GM12874 (cell line): ENCODE data around the gene SLC22A17.

Source experiments
- TF ChIP-seq, protein P1 (sequence below): IDR thresholded peaks from 2 replicates; pipeline ENCODE4 v1.5.1; 2011; ENCODE audit warnings: low read depth, mild to moderate bottlenecking, control low read depth, low read length, moderate library complexity; ENCODE audit not compliant: insufficient read depth

SLC22A17 gene

DNA sequence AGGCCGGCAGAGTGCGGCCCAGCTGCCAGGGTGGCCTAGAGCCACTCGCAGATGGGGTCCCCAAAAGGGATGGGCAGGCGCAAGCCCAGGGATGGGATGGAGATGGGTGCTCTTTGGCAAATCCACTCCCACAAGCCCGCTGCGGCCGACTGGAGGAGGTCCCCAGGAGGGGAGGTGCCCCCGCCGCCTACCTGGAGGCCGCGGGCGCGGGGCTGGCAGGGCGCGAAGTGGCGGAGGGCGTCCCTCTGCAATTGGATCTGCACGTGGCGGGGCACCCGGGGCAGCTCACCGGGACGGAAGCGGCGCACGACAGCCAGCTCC is 50.8 kb downstream of the SLC22A17 start:
- TF ChIP-seq, protein P1, sequence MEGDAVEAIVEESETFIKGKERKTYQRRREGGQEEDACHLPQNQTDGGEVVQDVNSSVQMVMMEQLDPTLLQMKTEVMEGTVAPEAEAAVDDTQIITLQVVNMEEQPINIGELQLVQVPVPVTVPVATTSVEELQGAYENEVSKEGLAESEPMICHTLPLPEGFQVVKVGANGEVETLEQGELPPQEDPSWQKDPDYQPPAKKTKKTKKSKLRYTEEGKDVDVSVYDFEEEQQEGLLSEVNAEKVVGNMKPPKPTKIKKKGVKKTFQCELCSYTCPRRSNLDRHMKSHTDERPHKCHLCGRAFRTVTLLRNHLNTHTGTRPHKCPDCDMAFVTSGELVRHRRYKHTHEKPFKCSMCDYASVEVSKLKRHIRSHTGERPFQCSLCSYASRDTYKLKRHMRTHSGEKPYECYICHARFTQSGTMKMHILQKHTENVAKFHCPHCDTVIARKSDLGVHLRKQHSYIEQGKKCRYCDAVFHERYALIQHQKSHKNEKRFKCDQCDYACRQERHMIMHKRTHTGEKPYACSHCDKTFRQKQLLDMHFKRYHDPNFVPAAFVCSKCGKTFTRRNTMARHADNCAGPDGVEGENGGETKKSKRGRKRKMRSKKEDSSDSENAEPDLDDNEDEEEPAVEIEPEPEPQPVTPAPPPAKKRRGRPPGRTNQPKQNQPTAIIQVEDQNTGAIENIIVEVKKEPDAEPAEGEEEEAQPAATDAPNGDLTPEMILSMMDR, result no peak

DNA sequence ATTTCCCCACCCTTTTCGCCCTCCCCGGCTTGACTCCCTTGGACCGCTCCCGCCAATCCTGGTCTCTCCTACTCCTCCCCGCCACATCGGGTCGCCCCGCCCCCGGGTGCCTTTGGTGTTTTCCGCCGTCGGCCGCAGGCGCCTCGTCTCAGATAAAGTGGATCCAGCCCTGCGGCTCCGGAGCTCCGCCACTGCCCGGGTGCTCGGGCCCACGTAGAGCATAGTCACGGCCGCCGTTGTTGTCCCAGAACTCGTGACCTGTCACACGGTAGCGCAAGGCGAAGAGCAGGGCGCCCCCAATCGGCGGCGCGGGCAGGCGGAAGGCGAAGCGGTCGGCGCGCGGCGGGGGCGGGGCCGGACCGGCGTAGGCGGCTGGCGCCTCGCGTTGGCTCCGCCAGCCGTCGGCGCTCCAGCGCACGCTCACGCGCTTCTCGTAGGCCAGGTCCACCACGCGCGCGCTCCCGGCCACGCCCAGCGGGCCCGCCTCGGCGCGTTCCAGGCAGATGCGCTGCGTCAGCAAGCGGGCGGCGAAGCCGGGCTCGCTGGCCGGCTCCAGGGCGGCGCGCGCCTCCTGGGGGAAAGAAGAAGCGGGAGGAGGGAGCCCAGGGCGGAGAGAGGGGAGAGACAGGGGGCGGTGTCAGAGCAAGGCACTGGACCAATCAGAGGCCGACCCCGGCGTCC is 51.3 kb downstream of the SLC22A17 start:
- TF ChIP-seq, protein P1, result peak; percentile 85

DNA sequence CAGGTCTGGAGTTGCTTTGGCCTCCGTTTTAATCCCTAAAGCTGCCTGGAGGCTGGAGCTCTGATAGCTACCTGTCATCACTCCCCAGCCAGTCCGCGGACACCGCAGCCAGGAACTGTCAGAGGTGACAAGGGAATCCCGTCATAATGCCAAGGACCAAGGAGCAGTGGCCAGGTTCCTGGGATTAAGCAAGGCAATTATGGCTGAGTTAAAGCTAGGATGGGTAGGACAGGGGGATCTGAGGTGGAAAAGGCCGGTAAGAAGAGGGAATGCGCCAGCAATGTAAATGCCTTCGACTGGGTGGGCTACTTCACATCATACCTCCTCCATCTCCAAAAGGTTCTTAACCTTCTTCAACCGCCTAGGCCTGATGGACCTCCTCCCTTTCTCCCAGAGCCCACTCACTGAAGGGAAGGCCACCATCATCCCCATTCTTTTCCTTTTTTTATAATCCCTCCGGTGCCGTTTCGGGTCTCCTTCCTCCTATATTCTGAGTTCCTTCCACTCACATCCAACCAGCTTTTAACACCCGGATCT is 51.9 kb downstream of the SLC22A17 start:
- TF ChIP-seq, protein P1, result no peak

DNA sequence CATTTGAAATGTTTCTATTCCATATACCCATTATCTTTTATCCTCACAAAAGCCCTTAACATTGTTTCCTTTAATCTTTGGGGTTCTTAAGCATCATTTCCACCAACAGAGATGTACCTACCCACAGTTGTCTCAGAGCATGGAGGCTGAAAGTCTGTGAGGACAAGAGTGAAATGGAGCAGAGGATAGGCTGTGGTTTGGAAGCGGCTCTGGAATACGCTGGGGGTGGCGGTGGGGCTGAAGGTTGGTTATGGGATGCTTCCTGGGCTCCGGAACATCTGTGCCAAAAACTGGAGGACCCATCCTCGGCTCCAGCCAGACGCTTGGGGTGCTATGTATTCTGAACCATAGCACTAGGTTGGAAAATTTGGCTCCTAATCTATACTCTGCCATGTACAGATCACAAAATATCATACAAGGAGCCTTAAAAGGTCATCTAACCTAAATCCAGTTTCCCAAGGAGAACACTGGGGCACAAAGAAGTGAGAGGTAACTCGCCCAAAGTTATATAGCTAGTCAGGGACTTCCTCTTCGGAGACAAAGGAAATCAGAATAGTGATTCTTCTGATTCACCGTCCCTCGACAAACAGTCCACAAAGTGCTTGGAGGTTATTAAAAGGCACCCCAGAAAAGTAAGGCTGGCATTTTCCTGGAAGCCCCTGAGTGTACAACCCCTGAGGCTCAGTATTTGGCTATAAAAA is 52.6 kb downstream of the SLC22A17 start:
- TF ChIP-seq, protein P1, result no peak

DNA sequence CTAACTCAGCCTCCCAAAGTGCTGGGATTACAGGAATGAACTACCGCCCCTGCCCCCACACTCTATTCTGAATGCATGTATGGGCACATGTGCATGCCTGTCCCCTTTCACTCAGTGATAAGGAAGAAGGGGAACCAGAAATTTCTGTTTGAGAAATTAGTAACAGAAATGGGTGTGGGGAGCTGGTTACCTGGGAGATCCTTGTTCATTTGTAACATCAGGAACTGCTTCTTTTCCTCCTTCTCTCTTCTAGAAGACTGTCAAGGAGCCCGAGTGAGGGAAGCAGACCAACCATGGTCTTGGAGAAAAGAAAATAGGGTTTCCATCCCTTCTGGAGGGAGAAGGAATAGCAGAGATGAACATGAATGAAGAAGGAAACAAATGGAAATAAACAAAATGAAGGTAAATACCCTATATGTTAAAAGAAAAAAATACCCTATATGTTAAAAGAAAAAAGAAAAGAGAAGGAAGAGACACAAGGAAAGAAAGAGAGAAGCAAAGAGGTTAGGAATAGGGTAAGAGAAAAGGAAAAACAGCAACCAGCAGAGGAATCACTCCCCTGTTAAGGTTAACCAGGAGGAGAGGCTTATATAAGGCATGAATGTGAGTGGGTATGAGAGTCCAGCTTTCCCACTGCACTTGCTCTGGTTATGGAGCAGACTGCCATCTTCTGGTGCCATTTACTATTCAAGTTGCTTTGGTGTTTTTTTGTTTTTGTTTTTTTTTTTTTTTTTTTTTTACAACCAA is 53.3 kb downstream of the SLC22A17 start:
- TF ChIP-seq, protein P1, result peak; percentile 24; the same call in 1 of the 2 replicates

DNA sequence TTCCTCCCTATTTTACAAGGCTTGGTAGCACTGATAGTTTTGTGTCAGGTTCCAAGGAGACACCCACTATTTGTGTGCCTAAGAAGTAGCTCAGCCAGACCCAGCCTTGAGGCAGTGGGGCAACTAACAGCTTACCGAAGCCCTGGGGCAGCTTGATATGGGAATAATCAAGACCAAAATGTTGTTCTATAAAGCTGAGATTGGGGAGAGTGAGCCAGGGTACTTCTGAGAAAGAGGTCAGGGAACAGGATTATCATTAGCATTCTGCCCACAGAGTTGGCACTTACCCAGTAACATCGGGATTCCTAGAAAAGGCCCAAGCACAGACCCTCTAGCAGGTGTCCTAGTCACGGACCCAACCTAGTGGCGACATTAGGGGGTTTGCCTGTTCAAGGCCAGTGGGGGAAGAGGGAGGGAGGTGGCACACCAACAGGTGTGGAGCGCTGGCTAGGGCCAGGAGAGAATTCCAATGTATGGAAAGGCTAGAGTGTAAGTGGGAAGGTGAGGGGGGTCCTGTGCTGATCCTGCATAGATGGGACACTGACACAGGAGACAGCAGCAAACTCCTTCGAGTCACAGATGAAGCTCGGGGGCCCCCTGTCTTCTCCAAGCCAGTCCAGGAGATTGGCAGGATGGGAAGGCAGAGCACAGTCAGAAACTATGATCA is 54.9 kb downstream of the SLC22A17 start:
- TF ChIP-seq, protein P1, result no peak

DNA sequence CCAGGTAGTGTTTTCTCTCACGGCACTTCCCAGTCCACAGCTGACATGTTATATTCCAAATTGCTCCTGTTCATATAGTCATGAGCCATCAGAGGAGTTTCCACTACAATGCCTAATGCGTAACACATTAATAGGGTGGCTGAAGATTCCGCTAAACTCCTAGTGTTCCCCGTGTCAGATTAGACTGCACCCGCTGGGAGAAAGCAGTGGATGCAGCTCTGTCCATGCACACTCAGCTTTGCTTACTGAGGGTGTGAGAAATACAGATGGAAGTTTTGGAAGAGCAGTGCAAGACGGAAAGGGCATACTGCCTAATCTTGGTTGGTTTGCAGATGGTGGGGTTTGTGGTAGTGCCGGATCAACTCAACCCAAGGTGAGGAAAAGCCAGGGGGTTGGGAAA is 55.6 kb downstream of the SLC22A17 start:
- TF ChIP-seq, protein P1, result no peak
